Type B pancreatic cell (in vitro differentiated cells): ENCODE data around the gene CASKIN1. TPM values are rescaled to one million over a fixed set of nuclear protein-coding genes. Genes with fewer than 3 reads are reported as not detected.

ENCODE experiments used
- DNase-seq: peaks from one replicate; pipeline ENCODE4 v3.0.0; 2021; ENCODE audit warnings: mixed read lengths; ENCODE audit not compliant: unreplicated experiment; ENCODE audit errors: extremely low spot score
- H3K27ac Mint-ChIP-seq: 2 replicates; pipeline ENCODE4 v1.8.0; 2021; ENCODE audit warnings: mild to moderate bottlenecking, mixed read lengths
- H3K27me3 Mint-ChIP-seq: 2 replicates; pipeline ENCODE4 v1.8.0; 2021; ENCODE audit warnings: mixed read lengths
- H3K36me3 Mint-ChIP-seq: 2 replicates; pipeline ENCODE4 v1.8.0; 2021; ENCODE audit warnings: mixed read lengths
- H3K4me1 Mint-ChIP-seq: one replicate; pipeline ENCODE4 v1.8.0; 2021; ENCODE audit warnings: mixed read lengths; ENCODE audit not compliant: unreplicated experiment
- H3K4me3 Mint-ChIP-seq: 2 replicates; pipeline ENCODE4 v1.8.0; 2021; ENCODE audit warnings: mild to moderate bottlenecking, mixed read lengths
- H3K9me3 Mint-ChIP-seq: 2 replicates; pipeline ENCODE4 v1.8.0; 2021; ENCODE audit warnings: mixed read lengths
- total RNA-seq: library from RNA; stranded (reverse); gene quantifications from 2 replicates; pipeline ENCODE4 v1.2.1, GENCODE V29; 2021; ENCODE audit warnings: low replicate concordance
- TF ChIP-seq, protein P1 (sequence below): fragments of 200-600 bp; sonication (generic); conservative IDR thresholded peaks from 2 replicates; pipeline ENCODE4 v1.5.0; 2021; ENCODE audit warnings: antibody characterized with exemption, mild to moderate bottlenecking

CASKIN1 gene
- total RNA-seq, 1 donor from 2014 or later, result 6.3 TPM

DNA sequence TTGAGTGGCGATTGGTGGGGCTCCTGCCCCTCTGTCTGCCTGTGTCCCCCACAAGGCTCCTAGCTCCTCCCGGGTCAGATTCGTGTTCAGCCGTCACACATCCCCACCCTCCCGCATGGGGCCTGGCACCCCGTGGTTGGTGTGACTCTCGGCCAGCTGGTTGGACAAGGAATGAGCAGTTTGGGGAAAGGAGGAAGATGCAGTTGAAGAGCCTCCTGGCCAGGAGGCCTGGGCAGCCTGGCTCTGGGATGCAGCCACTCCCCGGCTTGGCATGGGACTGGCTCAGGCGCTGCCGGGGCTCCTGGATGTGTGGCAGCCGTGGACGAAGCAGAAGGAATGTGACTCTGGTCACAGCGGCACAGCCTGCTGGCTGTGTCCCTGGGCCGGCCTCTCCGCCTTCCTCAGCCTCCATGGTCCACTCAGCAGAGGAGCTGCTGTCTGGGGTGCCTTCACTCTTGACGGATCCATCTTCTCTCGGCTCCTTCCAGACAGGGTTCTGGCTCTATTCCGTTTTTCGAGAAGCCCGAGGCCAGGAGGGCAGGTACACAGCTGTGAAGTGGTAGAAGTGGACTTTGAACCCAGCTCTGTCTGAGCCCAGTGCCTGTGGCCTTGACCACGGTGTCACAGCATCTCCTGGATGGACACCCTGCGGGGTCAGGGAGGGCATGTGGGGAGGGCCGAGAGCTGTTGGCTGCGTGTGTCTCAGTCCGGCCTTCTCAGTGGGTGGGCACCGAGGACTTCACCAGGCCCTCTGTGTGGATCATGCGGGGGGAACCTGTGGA is 38.7 kb downstream of the CASKIN1 start:
- peaks cover 19% of the 10 kb centered on the region for H3K4me1 Mint-ChIP-seq
- H3K9me3 Mint-ChIP-seq, result no peaks in the 10 kb centered on the region
- no peak for DNase-seq
- H3K27ac Mint-ChIP-seq, result no peak overlapping the region
- H3K4me3 Mint-ChIP-seq, result peak overlapping the region; percentile 94
- peaks cover 3% of the 10 kb centered on the region for H3K27me3 Mint-ChIP-seq
- TF ChIP-seq, protein P1, sequence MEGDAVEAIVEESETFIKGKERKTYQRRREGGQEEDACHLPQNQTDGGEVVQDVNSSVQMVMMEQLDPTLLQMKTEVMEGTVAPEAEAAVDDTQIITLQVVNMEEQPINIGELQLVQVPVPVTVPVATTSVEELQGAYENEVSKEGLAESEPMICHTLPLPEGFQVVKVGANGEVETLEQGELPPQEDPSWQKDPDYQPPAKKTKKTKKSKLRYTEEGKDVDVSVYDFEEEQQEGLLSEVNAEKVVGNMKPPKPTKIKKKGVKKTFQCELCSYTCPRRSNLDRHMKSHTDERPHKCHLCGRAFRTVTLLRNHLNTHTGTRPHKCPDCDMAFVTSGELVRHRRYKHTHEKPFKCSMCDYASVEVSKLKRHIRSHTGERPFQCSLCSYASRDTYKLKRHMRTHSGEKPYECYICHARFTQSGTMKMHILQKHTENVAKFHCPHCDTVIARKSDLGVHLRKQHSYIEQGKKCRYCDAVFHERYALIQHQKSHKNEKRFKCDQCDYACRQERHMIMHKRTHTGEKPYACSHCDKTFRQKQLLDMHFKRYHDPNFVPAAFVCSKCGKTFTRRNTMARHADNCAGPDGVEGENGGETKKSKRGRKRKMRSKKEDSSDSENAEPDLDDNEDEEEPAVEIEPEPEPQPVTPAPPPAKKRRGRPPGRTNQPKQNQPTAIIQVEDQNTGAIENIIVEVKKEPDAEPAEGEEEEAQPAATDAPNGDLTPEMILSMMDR, result no peak
- H3K36me3 Mint-ChIP-seq, result peaks cover 4% of the 10 kb centered on the region

DNA sequence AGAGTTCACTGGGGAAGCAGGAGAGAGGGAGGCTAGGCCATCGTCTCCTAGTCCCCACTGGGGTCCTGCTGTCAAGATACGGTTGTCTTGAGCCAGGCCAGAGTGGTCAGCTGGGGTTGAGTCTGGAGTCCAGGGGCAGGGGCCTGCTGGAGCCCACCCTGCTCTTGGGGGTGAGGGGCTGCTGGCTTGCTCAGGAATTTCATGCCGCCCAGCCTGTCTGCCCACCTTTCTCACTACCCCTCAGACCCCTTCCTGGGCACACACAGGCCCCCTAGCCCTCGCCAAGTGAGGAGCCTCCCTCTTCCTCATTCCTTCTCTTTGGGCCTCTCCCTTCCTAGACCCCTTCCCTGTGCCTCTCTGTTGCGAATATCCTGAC is 39.6 kb downstream of the CASKIN1 start:
- TF ChIP-seq, protein P1, result no peak
- H3K36me3 Mint-ChIP-seq, result peaks cover 4% of the 10 kb centered on the region
- no peaks in the 10 kb centered on the region for H3K9me3 Mint-ChIP-seq
- H3K27ac Mint-ChIP-seq, result peak overlapping the region; percentile 92
- peak overlapping the region; percentile 94 for H3K4me3 Mint-ChIP-seq
- no peak for DNase-seq
- peaks cover 3% of the 10 kb centered on the region for H3K27me3 Mint-ChIP-seq
- H3K4me1 Mint-ChIP-seq, result peaks cover 19% of the 10 kb centered on the region

DNA sequence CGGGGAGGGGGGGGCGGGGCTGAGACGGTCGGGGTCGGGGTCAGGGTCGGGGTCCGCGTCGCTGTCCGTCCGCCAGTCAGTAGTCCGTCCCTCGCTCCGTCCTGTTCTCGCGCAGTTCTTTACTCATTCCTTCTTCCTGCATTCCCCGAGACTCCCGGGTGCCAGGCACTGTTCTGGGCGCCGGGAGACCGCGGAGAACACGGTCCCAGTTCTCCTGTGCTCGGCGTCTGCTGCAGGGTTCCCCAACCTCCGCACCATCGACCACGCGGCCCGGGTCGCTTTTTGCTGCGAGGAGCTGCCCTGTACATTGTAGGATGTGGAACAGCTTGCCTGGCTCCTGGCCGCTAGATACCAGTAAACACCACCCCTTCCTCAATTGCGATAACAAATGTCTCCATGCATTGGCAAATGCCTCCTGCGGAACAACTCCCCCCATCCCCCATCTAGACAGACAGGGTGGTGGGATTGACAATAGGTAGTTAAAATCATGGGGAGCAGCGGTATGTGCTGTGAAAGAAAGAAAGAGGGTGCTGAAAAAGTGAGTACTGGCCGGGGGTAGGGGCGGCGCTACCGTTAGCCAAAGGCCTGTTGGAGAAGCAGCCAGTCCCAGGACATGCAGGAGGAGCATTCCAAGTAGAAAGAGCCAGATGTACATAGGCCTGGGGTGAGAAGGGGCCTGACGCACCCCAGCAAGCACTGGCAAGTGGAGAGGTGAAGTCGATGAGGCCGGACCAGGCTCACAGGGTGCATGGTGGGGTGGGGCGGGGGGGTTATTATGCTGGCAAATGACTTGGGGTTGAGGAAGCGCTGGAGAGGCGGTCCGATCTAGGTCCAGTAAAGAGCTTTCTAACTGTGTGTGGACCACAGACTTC is 40.2 kb downstream of the CASKIN1 start:
- TF ChIP-seq, protein P1, result no peak
- Mint-ChIP-seq H3K4me3 (peak overlapping the region; percentile 94), H3K4me1 (peaks cover 22% of the 10 kb centered on the region), H3K27me3 (peaks cover 3% of the 10 kb centered on the region), H3K36me3 (peaks cover 4% of the 10 kb centered on the region), H3K27ac (peak overlapping the region; percentile 92), H3K9me3 (no peaks in the 10 kb centered on the region)
- no peak for DNase-seq

DNA sequence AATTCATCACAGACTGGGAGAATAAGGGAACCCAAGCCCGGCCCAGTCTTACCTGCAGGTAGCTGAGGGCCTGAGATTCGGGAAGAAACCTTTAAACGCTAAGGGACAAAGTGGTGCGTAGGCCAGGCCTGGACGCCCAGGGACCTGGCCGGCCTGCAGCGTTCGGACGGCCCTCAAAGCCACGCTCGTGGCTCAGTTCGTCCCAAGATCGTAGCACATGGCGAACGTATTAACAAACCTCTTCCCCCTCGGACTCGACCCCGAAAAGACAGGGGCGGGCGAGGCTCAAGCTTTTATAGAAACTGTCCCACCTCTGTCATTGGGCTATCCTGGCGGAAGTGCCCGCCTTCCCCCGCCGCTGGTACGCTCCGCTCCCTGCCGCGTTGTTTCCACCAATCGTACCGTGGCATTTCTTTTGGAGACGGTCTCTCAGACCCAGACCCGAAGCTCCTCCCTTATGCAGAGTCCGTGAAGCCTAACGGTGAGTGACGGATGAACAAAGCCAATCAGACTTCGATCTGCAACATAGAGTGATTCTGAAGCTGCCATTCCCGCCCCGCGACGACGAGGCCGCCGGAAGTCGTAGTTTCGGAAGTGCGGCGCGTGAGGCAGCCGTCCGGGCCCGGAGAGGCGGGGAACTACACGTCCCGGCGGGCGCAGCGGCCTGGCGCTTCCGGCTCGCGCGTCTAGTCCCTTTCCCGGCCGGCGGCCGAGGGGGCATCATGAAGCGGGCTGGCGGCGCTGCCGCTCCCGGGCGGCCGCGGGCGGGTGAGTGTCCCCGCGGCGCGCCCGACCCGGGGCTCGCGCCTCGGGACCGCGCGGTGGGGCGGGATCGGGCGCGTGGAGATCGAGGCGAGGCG is 41.1 kb downstream of the CASKIN1 start, which contains the start of gene TRAF7:
TSS of gene TRAF7 (plus strand) at position 692 of the 860 bp plus-strand sequence. CDS start 8,139 bp downstream, outside the sequence.
- peak; percentile 98 for DNase-seq
- H3K4me3 Mint-ChIP-seq, result peak within 1 kb of the TSS; percentile 94
- H3K36me3 Mint-ChIP-seq, result peaks cover 4% of the 10 kb centered on the region
- peaks cover 3% of the 10 kb centered on the region for H3K27me3 Mint-ChIP-seq
- TF ChIP-seq, protein P1, result no peak
- H3K27ac Mint-ChIP-seq, result peak within 1 kb of the TSS; percentile 92
- no peaks in the 10 kb centered on the region for H3K9me3 Mint-ChIP-seq
- peaks cover 25% of the 10 kb centered on the region for H3K4me1 Mint-ChIP-seq

DNA sequence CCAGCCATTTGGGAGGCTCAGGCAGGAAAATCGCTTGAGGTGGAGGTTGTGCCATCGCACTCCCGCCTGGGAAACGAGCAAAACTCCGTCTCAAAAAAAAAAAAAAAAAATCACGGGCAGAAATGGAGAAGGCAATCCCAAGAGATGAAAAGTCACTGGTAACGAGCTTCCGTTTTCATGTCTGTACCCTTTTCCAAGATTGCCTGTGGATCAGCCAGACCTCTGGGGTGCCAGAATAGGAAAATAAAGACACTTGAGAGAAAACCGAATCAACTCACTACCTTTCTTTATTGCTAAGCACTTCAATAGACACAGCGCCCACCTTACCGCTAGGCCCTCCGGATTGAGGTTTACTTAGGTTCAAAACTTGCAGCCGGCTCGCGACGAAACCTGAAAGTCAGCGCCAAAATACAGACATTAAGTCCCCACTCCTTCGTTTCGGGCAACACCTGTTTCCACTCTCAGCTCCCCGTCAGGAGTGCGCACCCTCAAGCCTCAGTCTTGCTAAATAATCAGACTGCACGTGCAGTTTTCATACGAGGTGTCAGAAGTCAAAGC is 41.8 kb downstream of the CASKIN1 start:
- peaks cover 3% of the 10 kb centered on the region for H3K27me3 Mint-ChIP-seq

More for the DNA sequence above, 41.8 kb downstream of the CASKIN1 start:
- DNase-seq, result no peak
- peaks cover 25% of the 10 kb centered on the region for H3K4me1 Mint-ChIP-seq
- H3K4me3 Mint-ChIP-seq, result peak overlapping the region; percentile 93
- peaks cover 4% of the 10 kb centered on the region for H3K36me3 Mint-ChIP-seq
- H3K9me3 Mint-ChIP-seq, result no peaks in the 10 kb centered on the region
- H3K27ac Mint-ChIP-seq, result peak overlapping the region; percentile 91
- TF ChIP-seq, protein P1, result no peak
